Esophagus muscularis mucosa (tissue), 4 donors: ENCODE data around the gene DENND6B. TPM values are rescaled to one million over a fixed set of nuclear protein-coding genes. Genes with fewer than 3 reads are reported as not detected.

Experiments
- DNase-seq: peaks from one replicate; pipeline ENCODE4 v3.0.0-alpha.2; 2017; ENCODE audit errors: extremely low spot score
- H3K27ac ChIP-seq, 4 donors: fragments of 200-600 bp; sonication (generic); replicated peaks in 1 of 4; 1 replicate in 3 of 4; 2 replicates in 1 of 4; pipeline ENCODE4 v1.5.1; 2016 to 2019; ENCODE audit warnings: mild to moderate bottlenecking in 1 of 4
- H3K27me3 ChIP-seq, 4 donors: fragments of 200-600 bp; sonication (generic); one replicate each; pipeline versions ENCODE4 v1.5.1 to v1.6.0; 2016 to 2019
- H3K36me3 ChIP-seq, 4 donors: fragments of 200-600 bp; sonication (generic); one replicate each; pipeline ENCODE4 v1.5.1; 2016 to 2019
- H3K4me1 ChIP-seq, 4 donors: fragments of 200-600 bp; sonication (generic); one replicate each; pipeline ENCODE4 v1.5.1; 2016 to 2019
- H3K4me3 ChIP-seq, 4 donors: fragments of 200-600 bp; sonication (generic); 1 replicate in 2 of 4; 2 replicates in 2 of 4; pipeline ENCODE4 v1.5.1; 2016 to 2019; ENCODE audit warnings: mild to moderate bottlenecking in 4 of 4, moderate library complexity in 1 of 4
- H3K9me3 ChIP-seq, 4 donors: fragments of 200-600 bp; sonication (generic); 1 replicate in 3 of 4; 2 replicates in 1 of 4; pipeline ENCODE4 v1.5.1; 2016 to 2019
- CTCF ChIP-seq, 3 experiments: fragments of 200-600 bp in 2 of 3; fragments of 450-650 bp in 1 of 3; sonication (generic) in 2 of 3; IDR thresholded peaks; one replicate each; pipeline ENCODE4 v1.5.1; 2017 to 2019; ENCODE audit warnings: antibody characterized with exemption in 3 of 3, mild to moderate bottlenecking in 2 of 3, moderate library complexity in 1 of 3
- EP300 ChIP-seq: sonication (generic); formaldehyde crosslinking; IDR thresholded peaks from one replicate; pipeline ENCODE4 v1.6.1; 2017; ENCODE audit warnings: antibody characterized with exemption
- POLR2A ChIP-seq: fragments of 450-650 bp; IDR thresholded peaks from one replicate; pipeline ENCODE4 v1.6.1; 2017; ENCODE audit warnings: antibody characterized with exemption, moderate library complexity, mild to moderate bottlenecking, low read depth
- POLR2AphosphoS5 ChIP-seq, 2 donors: sonication (generic); formaldehyde crosslinking; IDR thresholded peaks; one replicate each; pipeline ENCODE4 v1.6.1; 2017; ENCODE audit warnings: antibody characterized with exemption in 2 of 2
- WGBS: methylation state at CpG from one replicate; pipeline ENCODE4 v1.1.5; 2018; 5-methylcytosine and 5-hydroxymethylcytosine counted together
- intact Hi-C: fragments of 100-400 bp; cut with DNase I; formaldehyde crosslinking; loops from one replicate; pipeline ENCODE4 v1.15.1; 2023
- total RNA-seq, 4 donors: library from RNA; depleted of rRNA; stranded (reverse); fragments of >200 nt; gene quantifications; one replicate each; pipeline versions ENCODE4 v1.1.0 to v1.2.1, GENCODE V29; 2016

DENND6B gene
- total RNA-seq, 4 donors from 2014 or later = 1.7 to 3.8 (median 2.5) TPM

- no peak overlapping the region for H3K27ac ChIP-seq
- TF ChIP-seq CTCF (IDR thresholded peaks at IDR 0.05) = no peak
- H3K4me1 ChIP-seq = peaks cover 10 to 21% (median 15%) of the 10 kb centered on the region in 4 donors
- H3K4me3 ChIP-seq = no peak overlapping the region
- H3K9me3 ChIP-seq = no peaks in the 10 kb centered on the region
- no peak for DNase-seq
- WGBS = 94% methylated on average over 47 of the region's 47 CpGs
- H3K27me3 ChIP-seq = no peaks in the 10 kb centered on the region
- peaks cover 82 to 96% (median 96%) of the 10 kb centered on the region in 4 donors for H3K36me3 ChIP-seq
- intact Hi-C loops = no loop called here
Observed at GRCh38 chr22:50280708-50281383, 46.0 kb downstream of the DENND6B start.

GRCh38 chr22:50280022-50280707, 46.6 kb downstream of the DENND6B start:
- TF ChIP-seq EP300 (no peak), POLR2AphosphoS5 (IDR thresholded peaks at IDR 0.05) (no peak), CTCF (IDR thresholded peaks at IDR 0.05) (no peak), POLR2A (no peak)
- Histone ChIP-seq H3K36me3 (peaks cover 84 to 99% (median 99%) of the 10 kb centered on the region in 4 donors), H3K4me1 (peaks cover 11 to 28% (median 17%) of the 10 kb centered on the region in 4 donors), H3K9me3 (no peaks in the 10 kb centered on the region), H3K27me3 (no peaks in the 10 kb centered on the region), H3K27ac (peak overlapping the region in 1 of 4 donors; percentile 14), H3K4me3 (no peak overlapping the region)
- DNase-seq = no peak
- intact Hi-C loops = no loop called here
- WGBS = 97% methylated on average over 28 of the region's 38 CpGs

DNA sequence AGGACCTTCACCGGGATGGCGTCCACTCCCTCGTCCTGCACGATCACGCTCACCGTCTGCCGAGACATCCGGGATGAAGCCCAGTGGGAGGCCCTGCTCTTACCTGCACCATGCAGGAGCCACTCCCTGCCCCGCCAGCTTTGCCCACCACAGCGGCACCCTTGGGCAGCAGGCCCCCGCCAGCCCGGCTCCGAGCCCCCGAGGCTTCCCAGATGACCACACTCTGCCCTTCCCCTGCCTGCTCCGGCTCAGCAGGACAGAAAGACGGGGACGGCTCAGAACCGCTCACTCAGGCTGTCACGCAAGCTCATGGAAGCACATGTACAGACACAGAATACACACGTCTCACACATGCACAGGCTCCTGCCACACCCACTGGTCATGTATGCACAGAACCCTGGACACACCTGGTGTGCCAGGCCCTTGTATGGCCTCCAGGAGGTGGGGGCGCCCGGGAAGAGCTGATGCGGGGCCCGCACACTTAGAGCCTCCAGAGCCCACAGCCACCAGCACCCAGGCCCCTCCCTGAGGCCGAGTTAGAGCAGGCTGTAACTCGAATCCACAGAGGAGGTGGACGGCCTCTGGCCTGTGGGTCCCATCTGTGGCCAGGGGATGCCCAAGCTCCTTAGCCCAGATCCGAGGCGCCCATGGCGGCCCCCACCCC, 47.7 kb downstream of the DENND6B start:
- 92% methylated on average over 19 of the region's 30 CpGs for WGBS
- no peak overlapping the region for H3K27ac ChIP-seq
- TF ChIP-seq POLR2AphosphoS5 (IDR thresholded peaks at IDR 0.05) (no peak), EP300 (no peak), POLR2A (no peak), CTCF (IDR thresholded peaks at IDR 0.05) (no peak)
- H3K9me3 ChIP-seq = no peaks in the 10 kb centered on the region
- H3K4me3 ChIP-seq = no peak overlapping the region
- intact Hi-C loops = loop anchor here (5.0 kb wide), 1 partner anchor 63 kb away; the partner anchor contains the start of gene PPP6R2
- no peaks in the 10 kb centered on the region for H3K27me3 ChIP-seq
- no peak for DNase-seq
- peaks cover 14 to 36% (median 23%) of the 10 kb centered on the region in 4 donors for H3K4me1 ChIP-seq
- H3K36me3 ChIP-seq = peaks cover 82 to 94% (median 93%) of the 10 kb centered on the region in 4 donors

GRCh38 chr22:50278461-50278860, 48.4 kb downstream of the DENND6B start:
- Histone ChIP-seq H3K27ac (no peak overlapping the region), H3K4me1 (peaks cover 17 to 39% (median 24%) of the 10 kb centered on the region in 4 donors), H3K9me3 (no peaks in the 10 kb centered on the region), H3K36me3 (peaks cover 75 to 88% (median 87%) of the 10 kb centered on the region in 4 donors), H3K4me3 (no peak overlapping the region), H3K27me3 (no peaks in the 10 kb centered on the region)
- no peak for DNase-seq
- intact Hi-C loops = loop anchor here (5.0 kb wide), 1 partner anchor 64 kb away; the partner anchor contains the start of gene PPP6R2
- 94% methylated on average over 11 of the region's 21 CpGs for WGBS
- no peak for TF ChIP-seq POLR2AphosphoS5 (IDR thresholded peaks at IDR 0.05)

DNA sequence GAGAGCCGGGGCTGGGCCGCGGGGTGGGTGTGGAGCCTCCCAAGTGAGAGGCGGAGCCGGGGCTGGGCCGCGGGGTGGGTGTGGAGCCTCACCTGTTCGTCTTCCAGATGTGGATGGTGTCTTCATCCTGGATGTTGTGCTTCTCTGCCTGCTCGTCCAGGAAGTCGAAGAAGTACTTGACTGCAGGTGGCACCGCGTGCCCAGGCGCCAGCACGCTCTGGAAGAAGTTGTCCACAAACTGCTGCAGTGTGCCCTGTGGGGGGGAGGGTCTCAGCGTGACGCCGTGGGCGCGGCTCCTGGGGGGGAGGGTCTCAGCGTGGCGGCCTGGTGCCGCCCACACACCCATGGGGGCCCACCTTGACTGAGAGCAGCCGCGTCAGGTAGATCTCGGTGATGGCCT, 49.1 kb downstream of the DENND6B start:
- Histone ChIP-seq H3K27me3 (no peaks in the 10 kb centered on the region), H3K4me1 (peaks cover 17 to 37% (median 23%) of the 10 kb centered on the region in 4 donors), H3K4me3 (no peak overlapping the region), H3K27ac (no peak overlapping the region), H3K9me3 (no peaks in the 10 kb centered on the region), H3K36me3 (peaks cover 68 to 81% (median 80%) of the 10 kb centered on the region in 4 donors)
- no peak for DNase-seq
- intact Hi-C loops = loop anchor here (5.0 kb wide), 1 partner anchor 65 kb away; the partner anchor contains the start of gene PPP6R2
- no peak for TF ChIP-seq POLR2AphosphoS5 (IDR thresholded peaks at IDR 0.05)
- no peak for TF ChIP-seq EP300
- no peak for TF ChIP-seq CTCF (IDR thresholded peaks at IDR 0.05)
- no peak for TF ChIP-seq POLR2A
- 91% methylated on average over 9 of the region's 25 CpGs for WGBS
